ENCODE measurements around the gene KCNQ1. TPM values are rescaled to one million over a fixed set of nuclear protein-coding genes. Genes with fewer than 3 reads are reported as not detected.

KCNQ1 gene
- total RNA-seq, 2 donors from 2014 or later, result 4.4 to 25.3 TPM

DNA sequence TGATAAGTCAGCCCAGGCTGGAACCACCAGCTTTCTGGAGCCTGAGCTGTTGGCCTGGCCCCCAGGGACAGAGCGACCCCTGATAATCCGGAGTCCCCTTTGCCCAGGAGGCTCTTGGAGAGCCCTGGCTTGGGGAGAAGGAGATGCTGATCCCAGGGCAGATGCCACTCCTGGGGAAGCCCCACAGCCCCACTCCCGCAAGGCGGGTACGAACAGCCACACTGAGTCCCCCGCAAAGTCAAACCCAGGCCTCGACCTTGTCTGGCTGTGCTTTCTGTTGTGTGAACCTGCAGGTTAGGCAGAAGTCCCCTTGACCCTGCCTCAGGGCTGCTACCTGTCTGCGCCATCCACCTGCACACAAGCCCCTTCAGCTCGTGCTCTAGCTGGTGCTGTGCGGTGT, 147.0 kb downstream of the KCNQ1 start:
- ATAC-seq (ENCODE audit: insufficient number of reproducible peaks, low FRiP score, low read depth), result no peak
- no peaks in the 10 kb centered on the region for H3K4me1 ChIP-seq (ENCODE audit: control insufficient read depth in 1 of 2, low read depth in 2 of 2)
- no peaks in the 10 kb centered on the region for H3K36me3 ChIP-seq
- DNase-seq (ENCODE audit: low spot score), result no peak
- TF ChIP-seq, protein P1, sequence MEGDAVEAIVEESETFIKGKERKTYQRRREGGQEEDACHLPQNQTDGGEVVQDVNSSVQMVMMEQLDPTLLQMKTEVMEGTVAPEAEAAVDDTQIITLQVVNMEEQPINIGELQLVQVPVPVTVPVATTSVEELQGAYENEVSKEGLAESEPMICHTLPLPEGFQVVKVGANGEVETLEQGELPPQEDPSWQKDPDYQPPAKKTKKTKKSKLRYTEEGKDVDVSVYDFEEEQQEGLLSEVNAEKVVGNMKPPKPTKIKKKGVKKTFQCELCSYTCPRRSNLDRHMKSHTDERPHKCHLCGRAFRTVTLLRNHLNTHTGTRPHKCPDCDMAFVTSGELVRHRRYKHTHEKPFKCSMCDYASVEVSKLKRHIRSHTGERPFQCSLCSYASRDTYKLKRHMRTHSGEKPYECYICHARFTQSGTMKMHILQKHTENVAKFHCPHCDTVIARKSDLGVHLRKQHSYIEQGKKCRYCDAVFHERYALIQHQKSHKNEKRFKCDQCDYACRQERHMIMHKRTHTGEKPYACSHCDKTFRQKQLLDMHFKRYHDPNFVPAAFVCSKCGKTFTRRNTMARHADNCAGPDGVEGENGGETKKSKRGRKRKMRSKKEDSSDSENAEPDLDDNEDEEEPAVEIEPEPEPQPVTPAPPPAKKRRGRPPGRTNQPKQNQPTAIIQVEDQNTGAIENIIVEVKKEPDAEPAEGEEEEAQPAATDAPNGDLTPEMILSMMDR (IDR thresholded peaks at IDR 0.05), result no peak
- no peaks in the 10 kb centered on the region for H3K9me3 ChIP-seq
- no peak overlapping the region for H3K4me3 ChIP-seq
- H3K27ac ChIP-seq, result no peak overlapping the region
- no peaks in the 10 kb centered on the region for H3K27me3 ChIP-seq (replicated peaks; ENCODE audit: insufficient read depth)

DNA sequence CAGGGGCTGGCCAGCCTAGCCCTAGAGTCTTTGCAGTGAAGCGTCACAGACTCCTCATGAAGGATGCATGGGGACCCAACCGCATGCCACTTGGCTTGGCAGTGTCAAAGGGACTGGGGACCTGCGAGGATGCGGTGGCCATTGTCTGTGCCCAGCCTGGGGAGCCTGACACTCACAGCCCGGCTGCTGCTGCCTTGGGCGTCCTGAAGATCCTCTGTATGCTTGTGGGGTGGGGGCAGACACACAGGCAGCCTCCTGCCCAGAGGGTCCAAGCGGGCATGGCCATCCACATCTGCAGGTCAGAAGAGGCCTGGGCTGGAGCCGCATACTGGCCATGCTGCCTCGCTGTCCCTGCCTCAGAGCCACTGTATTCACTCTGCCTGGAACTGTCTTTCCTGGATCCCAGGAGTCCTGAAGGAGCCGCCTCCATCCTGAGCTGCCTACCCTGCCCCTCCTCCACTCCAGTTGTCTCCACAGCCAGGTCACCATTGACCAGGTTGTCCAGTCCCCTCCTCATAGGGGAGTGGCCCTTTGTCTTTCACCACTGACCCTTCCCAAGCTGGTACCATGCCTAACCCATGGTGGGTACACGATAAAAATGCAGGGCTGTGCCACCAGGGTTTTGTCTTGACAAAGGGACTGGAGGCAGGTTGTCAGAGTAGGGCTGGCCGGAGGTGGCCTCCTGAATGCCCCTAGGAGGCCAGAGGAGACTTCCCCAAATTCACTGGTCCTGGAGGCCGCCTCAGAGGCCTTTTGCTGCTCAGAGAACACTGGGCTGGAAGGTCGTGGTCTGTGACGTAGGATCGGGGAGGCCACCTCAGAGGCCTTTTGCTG, 148.0 kb downstream of the KCNQ1 start:
- H3K36me3 ChIP-seq, result no peaks in the 10 kb centered on the region
- TF ChIP-seq, protein P1 (IDR thresholded peaks at IDR 0.05), result no peak
- H3K4me3 ChIP-seq, result no peak overlapping the region
- no peak overlapping the region for H3K27ac ChIP-seq
- DNase-seq (ENCODE audit: low spot score), result no peak
- H3K4me1 ChIP-seq (ENCODE audit: control insufficient read depth in 1 of 2, low read depth in 2 of 2), result no peaks in the 10 kb centered on the region
- peaks cover 2% of the 10 kb centered on the region for H3K9me3 ChIP-seq
- no peaks in the 10 kb centered on the region for H3K27me3 ChIP-seq (replicated peaks; ENCODE audit: insufficient read depth)
- ATAC-seq (ENCODE audit: insufficient number of reproducible peaks, low FRiP score, low read depth), result no peak

DNA sequence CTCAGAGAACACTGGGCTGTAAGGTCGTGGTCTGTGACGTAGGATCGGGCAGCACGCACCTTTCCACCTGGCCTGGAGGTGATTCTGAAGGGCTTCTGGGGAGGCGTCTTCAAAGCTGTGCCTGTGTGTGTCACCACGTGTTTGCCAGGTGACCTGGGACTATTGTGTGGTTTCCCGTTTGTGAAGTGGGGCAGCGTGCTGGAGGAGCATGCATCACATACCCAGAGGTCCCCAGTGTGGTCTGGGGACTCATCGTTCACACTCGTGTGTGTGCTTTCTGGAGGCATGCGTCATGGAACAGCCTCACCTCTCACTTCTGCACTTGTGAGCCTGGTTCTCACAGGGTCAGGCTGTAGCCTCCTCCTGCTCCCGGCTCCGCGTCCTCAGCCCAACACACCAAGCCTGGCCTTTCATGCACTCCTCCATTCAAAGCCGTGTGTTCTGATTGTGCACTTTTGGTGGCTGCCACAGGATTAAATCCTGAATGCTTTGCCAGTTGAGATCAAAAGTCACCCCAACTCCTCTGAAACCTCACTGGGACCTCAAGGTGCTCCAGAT, 148.7 kb downstream of the KCNQ1 start:
- no peaks in the 10 kb centered on the region for H3K4me1 ChIP-seq (ENCODE audit: control insufficient read depth in 1 of 2, low read depth in 2 of 2)
- no peak overlapping the region for H3K4me3 ChIP-seq
- H3K27ac ChIP-seq, result no peak overlapping the region
- ATAC-seq (ENCODE audit: insufficient number of reproducible peaks, low FRiP score, low read depth) (no peak), DNase-seq (ENCODE audit: low spot score) (no peak)
- H3K27me3 ChIP-seq (replicated peaks; ENCODE audit: insufficient read depth), result no peaks in the 10 kb centered on the region
- H3K36me3 ChIP-seq, result no peaks in the 10 kb centered on the region
- TF ChIP-seq, protein P1 (IDR thresholded peaks at IDR 0.05), result no peak
- H3K9me3 ChIP-seq, result peaks cover 4% of the 10 kb centered on the region

DNA sequence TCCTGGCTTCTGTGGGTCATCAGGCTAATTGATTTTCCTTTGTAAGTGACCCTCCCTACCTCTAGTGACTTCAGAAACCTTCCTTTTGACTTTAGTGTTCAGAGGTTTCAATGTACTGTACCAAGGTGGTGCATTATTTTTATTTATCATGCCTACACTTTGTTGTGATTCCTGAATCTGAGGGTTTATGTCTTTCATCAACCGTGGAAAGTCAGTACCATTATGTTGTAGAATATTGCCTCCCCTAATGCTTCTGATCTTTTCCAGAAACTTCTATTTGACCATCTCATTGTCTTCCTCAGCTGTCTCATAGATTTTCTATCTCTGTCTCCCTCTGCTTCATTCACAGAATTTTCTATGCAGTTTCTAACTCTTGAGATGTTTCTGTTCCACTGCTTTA, 149.5 kb downstream of the KCNQ1 start:
- no peak overlapping the region for H3K4me3 ChIP-seq
- no peak for ATAC-seq (ENCODE audit: insufficient number of reproducible peaks, low FRiP score, low read depth)
- H3K27me3 ChIP-seq (replicated peaks; ENCODE audit: insufficient read depth), result no peaks in the 10 kb centered on the region
- H3K27ac ChIP-seq, result no peak overlapping the region
- H3K4me1 ChIP-seq (ENCODE audit: control insufficient read depth in 1 of 2, low read depth in 2 of 2), result no peaks in the 10 kb centered on the region
- DNase-seq (ENCODE audit: low spot score), result no peak
- TF ChIP-seq, protein P1 (IDR thresholded peaks at IDR 0.05), result no peak
- H3K9me3 ChIP-seq, result peaks cover 4% of the 10 kb centered on the region
- no peaks in the 10 kb centered on the region for H3K36me3 ChIP-seq

DNA sequence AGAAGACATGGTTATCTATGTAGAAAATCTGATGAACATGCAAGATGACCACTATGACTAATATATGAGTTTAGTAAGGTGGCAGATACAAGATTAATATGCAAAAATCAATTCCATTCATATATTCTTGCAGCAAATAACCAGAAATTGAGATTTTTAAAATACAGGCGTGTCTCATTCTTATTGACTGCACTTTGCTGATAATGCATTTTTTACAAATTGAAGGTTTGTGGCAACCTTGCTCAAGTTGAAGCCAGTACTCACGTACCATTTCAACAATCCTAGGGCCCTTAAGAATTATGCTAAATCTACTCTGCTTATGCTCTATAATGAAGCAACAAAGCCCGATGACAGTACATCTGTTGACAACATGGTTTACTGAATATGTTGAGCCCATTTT, 150.4 kb downstream of the KCNQ1 start:
- Histone ChIP-seq H3K27ac (no peak overlapping the region), H3K4me3 (no peak overlapping the region), H3K4me1 (ENCODE audit: control insufficient read depth in 1 of 2, low read depth in 2 of 2) (no peaks in the 10 kb centered on the region), H3K9me3 (peaks cover 4% of the 10 kb centered on the region), H3K36me3 (no peaks in the 10 kb centered on the region), H3K27me3 (replicated peaks; ENCODE audit: insufficient read depth) (no peaks in the 10 kb centered on the region)
- TF ChIP-seq, protein P1 (IDR thresholded peaks at IDR 0.05), result no peak
- ATAC-seq (ENCODE audit: insufficient number of reproducible peaks, low FRiP score, low read depth), result no peak
- no peak for DNase-seq (ENCODE audit: low spot score)
